GM19193 (cell line): ENCODE measurements around the gene PRKAR1B.

Source experiments
- POLR2A ChIP-seq: IDR thresholded peaks from 4 replicates; pipeline ENCODE4 v1.6.1; 2011; ENCODE audit not compliant: insufficient read depth, insufficient read length; ENCODE audit errors: extremely low read depth

The PRKAR1B gene

DNA sequence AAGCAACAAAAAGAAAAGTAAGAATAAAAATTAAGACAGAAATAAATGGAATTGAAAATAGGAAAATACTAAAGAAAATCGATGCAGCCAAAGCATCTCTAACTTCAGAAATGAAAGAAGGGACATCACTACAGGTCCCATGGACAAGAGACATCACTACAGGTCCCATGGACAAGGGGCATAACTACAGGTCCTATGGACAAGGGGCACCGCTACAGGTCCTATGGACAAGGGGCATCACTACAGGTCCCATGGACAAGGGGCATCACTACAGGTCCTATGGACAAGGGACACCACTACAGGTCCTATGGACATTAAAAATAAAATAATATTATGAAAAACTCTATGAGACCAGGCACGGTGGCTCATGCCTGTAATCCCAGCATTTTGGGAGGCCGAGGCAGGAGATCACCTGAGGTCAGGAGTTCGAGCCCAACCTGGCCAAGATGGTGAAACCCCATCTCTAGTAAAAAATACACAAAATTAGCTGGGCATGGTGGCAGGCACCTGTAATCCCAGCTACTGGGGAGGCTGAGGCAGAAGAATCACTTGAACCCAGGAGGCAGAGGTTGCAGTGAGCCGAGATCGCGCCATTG is 101.6 kb downstream of the PRKAR1B start:
- no peak for TF ChIP-seq POLR2A

DNA sequence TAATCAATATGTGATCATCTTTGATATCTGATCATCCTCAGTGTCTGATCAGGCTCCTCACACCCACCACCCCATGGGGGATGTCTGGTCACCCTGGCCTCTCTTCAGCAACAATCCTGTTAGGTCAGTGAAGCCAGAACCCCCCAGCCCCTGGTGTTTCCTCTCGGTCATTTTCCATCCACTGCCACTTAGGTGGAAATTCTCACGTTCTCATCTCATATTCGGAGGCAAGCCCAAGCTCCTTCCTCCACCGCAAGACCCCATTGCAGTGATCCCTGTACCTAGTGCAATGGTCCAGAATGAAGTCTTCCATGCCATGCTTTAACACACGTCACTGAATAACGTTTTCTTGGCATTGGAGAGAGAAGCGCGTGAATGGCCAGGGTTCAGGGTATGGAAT is 103.6 kb downstream of the PRKAR1B start:
- TF ChIP-seq POLR2A, result no peak

DNA sequence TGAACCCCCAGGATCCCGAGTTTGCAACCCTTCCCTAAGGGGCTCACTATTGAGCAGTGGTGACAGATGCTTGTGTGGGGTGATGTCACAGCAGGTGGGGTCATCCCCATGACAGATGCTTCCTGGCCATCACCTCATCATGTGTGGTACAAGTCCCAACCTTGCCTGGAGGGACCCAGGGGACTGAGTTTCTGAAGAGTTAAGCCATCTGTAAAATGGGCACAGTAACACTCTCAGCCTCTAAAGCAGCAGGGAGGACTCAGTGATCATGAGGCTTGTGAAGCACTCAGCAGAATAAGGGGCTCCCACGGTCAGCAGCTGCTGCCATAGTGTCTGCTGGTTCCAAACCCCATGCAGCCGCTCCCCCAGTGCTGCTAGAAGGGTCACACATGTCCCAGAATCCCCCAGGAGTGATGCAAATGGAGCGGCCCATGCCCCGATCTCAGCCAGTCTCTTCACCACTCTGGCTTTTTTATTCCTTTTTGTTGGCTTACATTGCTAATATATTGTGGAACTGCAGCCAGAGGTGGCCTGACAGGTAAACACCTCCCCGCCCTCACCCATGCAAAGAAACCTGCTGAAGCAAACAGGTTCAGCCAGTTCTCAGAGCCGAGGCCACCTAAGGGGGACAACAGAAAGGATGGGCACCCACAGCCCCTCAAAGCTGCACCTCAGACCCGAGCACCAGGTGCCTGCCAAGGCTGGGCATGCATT is 105.4 kb downstream of the PRKAR1B start:
- no peak for TF ChIP-seq POLR2A

DNA sequence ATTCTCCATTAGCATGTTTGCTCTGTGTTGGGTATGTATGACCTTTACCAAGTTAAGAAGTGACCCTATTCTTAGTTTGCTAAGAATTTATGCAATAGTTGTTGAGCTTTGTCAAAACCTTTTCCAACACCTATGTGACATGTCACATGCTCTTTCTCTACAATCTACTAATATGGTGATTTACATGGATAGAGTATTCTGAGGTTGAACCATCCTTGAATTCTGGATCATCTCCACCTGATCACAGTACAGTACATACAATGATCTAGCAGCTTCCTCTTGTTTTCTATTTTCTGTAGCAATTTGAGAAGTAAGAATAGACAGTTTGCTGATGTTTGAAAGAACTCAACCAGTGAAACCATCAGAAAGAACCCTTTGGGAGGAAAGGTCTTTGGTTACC is 106.2 kb downstream of the PRKAR1B start:
- no peak for TF ChIP-seq POLR2A

DNA sequence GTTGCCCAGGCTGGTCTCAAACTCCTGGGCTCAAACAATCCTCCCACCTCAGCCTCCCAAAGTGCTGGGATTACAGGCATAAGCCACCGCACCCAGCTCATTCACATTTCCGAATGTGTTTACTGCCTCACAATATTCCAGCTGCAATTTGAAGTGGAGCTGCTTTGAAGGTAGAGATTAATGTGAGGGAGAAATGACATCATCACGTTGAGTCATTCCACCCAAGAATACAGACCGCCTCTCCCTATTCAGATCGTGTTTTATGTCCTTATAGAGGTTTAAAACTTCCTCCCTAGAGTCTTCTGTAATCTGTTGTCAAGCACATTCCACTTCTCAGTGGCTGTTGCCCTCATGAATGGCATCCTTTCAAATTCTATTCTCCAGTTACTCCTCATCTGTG is 107.0 kb downstream of the PRKAR1B start:
- TF ChIP-seq POLR2A, result no peak

DNA sequence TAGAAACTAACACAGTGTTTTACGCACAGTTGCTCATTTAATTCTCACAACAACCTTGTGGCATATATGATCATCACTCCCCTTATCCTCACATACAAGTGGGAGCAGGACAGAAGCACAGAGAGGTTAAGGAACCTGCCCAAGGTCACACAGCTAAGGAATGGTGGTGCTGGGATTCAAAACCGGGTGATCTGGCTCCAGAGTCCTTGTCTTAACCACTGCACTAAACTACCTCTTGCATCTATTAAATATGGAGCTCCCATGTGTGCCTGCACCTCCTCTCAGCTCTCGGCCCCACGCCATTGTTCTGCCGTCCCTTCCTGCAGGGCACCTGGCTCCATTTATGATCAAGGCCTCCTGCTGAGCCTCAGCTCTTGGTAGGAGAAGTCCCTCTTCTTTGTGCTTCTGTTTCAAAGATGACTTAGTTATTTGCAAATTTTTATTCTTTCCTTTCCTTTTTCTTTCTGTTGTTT is 107.7 kb downstream of the PRKAR1B start:
- TF ChIP-seq POLR2A, result no peak

DNA sequence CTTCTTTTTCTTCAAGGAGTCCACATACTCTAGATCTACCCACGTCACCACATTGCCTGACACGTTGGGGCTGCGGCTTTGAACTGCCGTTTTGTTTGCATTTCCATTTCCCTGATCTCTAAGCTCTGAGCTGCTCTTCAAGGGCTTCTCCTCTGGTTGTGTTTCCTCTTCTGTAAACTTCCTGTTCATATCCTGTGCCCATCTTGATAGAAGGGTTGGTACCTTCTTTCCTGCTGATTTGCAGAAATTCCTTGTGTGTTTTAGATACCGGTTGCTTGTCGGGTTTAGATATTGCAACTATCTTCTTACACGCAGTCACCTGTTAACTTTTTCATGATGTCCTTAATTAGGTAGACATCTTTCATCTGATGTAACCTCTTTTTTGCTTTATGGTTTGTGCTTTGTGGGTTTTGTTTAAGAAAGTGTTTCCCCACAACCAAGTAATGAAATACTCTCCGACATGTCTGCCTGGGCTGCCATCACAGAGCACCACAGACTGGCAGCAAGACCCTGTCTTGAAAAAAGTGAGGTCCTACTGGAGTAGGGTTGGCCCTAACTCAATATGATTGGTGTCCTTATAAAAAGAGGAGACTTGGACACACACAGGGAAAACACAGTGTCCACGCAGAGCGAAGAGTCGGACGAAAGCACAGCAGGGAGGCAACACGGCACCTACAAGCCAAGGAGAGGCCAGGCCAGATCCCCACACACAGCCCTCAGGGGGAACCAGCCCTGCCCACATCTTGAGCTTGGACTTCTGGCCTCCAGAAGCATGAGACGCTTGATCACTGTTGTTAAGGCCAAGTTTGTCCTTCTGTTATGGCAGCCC is 108.3 kb downstream of the PRKAR1B start:
- no peak for TF ChIP-seq POLR2A

DNA sequence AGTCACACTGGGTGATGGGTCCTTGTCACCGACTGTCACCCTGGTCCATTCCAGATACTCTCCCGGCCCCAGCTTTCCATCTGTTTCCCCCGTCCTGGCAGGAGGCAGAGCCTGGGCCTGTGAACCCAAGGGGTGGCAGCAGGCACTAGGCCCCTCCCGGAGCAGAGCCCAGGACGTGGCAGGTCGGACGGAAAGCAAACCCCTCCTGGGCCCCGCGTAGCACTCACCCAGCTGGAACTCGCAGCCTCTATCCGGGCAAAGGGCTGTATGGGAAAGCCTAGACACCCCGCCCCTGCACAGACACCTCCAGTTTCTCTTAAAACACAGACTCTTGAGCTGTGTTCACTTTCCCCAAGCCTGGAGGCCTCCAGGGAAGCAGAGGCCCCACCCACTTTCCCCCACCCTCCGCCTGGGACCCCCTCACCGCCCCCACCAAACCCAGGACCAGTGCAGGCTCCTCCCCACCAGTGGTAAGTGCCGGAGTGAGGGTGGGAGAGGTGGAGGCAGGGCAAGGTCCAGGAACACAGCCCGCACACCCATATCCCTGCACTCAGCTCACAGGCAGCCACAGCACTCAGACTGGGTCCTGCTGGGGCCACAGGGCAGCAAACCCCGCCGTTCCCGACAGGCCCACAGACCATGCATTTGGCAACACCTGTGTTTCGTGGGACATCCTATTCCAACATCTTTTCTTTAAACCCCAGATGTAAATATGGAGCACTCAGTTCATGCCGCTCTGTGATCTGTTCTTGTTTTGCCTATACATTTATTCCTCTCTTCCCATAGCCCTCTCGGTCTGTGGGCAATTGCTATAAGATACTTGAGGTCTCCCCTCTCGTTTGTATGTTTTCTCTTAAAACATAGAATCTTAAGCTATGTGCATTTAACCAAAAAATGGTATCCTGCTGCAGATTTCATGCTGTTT is 109.2 kb downstream of the PRKAR1B start:
- no peak for TF ChIP-seq POLR2A

DNA sequence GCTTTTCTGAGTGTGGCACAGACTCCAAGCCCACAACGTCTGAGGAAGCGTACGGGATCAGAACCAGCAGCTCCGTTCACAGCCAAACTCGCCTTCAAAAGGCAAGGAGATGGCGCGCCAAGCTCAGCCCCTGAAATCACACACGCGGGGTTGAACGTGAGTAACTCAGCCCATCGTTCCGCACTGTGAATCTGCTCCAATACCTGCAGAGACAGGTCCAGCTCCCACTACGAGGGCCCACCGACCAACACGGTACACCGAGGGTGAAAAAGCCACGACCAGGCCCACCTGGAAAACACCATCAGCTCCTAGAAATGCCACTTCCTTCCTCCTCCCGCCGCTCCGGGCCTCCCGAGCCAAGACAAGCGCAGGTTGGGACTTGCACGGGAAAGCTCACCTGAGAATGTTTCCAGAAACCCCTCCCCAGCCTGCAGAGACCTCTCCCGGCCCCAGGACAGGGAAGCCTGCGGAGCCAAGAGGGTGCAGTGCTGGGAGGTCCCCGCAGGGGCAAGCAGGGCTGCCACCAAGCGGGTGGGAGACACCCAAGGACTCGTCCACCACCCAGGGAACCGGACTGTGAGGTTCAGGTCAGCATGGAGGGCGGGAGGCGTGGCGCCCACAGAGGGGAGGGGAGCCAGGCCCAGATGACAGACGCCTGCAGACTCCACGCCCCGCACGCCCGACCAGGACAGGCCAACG is 113.5 kb downstream of the PRKAR1B start:
- no peak for TF ChIP-seq POLR2A

DNA sequence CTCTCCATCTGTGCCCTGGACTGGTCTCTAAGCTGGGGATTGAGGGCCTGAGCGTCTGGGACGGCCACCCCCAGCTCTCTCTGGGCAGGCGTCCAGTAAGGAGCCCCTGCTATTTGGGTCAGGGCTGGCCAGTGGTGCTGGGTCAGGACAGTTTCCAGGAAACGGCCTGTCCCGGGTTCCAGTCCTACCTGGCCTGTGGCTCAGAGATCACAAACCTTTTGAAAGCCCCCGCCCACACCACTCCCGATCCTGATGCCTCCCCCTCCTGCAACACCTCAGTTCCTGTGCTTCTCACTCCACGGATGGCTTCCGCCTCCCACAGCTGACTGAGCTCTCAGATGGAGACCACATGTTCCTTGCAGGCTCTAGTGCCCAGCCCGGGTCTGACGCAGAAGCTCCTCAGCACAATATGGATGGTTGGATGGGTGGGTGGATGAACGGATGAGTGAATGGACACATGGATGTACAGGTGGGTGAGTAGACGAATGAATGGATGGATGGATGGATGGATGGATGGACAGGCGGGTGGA is 115.7 kb downstream of the PRKAR1B start:
- no peak for TF ChIP-seq POLR2A

DNA sequence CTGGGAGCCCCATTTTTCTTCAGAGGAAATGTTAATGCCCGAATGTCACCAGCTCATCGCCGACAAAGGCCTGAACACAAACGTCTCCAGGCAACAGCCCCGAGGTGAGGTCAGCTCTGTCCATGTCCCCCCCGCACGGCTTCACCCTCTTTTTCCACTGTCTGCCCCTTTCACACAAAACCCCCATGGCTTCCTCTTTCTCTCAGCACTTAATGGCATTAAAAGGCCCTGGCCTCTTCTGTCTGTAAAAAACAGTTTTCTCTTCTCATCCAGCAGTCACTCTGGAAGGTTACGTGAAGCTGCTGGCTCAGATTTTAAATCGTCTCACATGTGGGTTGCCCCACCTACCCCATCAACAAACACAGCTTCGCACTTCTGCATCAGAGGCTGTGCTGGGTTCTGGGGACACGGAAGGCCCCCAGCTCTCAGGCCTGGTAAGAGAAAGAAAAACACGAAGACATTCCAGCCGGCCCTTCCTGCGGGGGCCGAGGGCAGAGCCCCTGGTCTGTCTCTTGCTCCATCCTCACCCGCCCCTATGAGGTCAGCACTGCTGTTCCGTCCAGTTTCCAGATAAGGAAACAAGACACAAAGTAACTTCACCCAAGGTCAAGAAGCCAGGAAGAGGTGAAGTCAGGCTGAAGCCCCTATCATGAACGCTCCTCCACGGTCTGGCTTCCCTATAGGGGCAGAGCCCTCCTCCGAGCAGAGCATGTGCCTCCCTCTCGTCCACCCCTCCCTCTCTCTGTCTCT is 116.4 kb downstream of the PRKAR1B start:
- TF ChIP-seq POLR2A, result no peak

DNA sequence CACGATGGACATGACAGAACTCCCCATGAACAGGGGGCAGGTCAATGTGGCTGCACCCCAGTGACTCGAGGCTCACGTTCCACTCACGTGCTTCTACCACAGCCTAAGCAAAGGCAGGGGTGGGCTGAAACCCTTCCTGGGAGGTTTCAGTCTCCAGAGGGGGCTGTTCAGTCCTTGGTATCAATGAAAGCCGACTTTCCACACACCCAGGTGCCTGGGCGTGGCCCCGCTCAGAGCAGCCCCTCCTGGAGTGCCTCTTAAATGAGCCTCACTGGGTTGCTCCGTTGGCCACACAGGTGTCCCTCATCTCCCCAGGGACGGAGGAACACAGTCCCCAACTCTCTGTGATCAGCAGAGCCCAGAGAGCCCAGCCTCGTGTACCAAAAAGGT is 116.9 kb downstream of the PRKAR1B start:
- no peak for TF ChIP-seq POLR2A

DNA sequence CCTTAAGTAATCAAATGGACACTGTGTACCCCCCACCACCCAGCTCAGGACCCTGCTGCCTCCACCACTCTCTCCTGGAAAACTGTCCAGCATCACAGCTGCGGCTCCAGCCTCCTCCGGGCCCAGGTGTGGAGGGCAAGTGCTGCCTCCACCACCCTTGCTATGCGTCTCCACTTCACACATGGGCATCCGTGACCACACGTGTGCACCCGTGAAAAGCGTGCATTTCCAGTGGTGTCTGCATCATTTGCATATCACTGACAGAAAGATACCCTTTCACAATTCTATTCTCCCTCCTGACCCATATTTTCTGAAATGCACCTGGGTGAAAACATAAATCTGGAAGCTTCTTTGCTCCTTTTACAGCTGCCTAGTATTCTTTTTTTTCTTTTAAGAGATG is 117.7 kb downstream of the PRKAR1B start:
- TF ChIP-seq POLR2A, result no peak

DNA sequence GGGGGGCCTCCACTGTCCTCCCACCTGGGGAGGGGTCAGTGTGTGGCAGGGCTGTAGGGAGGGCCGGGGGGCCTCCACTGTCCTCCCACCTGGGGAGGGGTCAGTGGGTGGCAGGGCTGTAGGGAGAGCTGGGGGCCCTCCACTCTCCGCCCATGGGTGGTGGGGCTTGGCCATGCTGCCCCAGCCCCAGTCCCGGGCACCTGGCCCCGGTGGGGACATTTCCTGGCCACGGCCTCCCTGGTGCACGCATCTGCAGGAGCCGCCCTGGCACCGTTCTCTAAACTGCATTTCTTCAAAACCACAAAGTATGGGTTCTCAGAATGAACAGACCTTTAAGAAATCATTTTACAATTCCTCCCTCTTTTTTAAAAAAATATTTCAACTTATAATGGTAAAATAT is 118.1 kb downstream of the PRKAR1B start:
- no peak for TF ChIP-seq POLR2A

DNA sequence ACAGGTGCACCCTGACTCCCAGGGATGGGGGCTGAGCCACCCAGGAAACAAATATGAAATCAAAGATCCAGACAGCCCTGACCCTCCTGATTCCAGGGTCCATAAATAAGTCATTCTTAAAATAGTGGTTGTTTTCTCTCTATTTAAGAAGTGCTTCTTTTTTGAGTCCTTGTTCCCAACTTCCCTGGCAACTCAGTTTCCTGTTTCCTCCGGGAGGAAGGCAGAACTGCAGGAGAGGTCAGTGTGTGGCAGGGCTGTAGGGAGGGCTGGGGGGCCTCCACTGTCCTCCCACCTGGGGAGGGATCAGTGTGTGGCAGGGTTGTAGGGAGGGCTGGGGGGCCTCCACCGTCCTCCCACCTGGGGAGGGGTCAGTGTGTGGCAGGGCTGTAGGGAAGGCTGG is 118.7 kb downstream of the PRKAR1B start:
- no peak for TF ChIP-seq POLR2A
